Thyroid gland (tissue), 4 donors: ENCODE measurements around the gene CLDN1.

Experiments
- POLR2A ChIP-seq, 2 donors: fragments of 450-650 bp; IDR thresholded peaks; one replicate each; pipeline ENCODE4 v1.6.1; 2017; ENCODE audit warnings: antibody characterized with exemption in 2 of 2, mild to moderate bottlenecking in 2 of 2, moderate library complexity in 1 of 2
- TF ChIP-seq, protein P1 (sequence below), 6 experiments: fragments of 200-600 bp in 3 of 6; fragments of 450-650 bp in 3 of 6; sonication (generic) in 3 of 6; IDR thresholded peaks; one replicate each; pipeline ENCODE4 v1.5.1; 2016 to 2019; ENCODE audit warnings: antibody characterized with exemption in 6 of 6, mild to moderate bottlenecking in 2 of 6, inconsistent platforms in 1 of 6, moderate library complexity in 1 of 6

DNA sequence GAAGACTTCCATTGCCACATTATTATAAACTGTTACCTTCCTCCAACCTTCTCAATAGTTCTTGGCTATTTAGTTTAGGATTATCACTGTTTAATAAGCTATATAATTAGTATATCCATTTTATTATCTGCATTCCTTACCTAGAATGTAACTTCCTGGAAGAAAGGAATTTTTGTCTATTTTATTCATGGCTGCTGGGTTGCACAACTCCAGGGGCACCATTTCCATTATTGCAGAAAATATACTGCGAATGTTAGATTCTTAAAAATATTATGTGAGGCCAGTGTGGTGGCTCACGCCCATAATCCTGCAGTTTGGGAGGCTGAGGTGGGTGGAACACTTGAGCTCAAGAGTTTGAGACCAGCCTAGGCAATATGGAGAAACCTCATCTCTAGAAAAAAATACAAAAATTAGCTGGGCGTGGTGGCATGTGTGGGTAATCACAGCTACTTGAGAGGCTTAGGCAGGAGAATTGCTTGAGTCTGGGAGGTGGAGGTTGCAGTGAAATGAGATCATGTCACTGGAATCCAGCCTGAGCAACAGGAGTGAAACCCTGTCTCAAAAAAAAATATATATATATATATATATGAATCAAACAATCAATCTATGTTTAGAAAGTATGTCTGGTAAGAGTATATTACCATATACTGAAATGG lies 19.9 kb downstream of the CLDN1 start:
- TF ChIP-seq, protein P1, sequence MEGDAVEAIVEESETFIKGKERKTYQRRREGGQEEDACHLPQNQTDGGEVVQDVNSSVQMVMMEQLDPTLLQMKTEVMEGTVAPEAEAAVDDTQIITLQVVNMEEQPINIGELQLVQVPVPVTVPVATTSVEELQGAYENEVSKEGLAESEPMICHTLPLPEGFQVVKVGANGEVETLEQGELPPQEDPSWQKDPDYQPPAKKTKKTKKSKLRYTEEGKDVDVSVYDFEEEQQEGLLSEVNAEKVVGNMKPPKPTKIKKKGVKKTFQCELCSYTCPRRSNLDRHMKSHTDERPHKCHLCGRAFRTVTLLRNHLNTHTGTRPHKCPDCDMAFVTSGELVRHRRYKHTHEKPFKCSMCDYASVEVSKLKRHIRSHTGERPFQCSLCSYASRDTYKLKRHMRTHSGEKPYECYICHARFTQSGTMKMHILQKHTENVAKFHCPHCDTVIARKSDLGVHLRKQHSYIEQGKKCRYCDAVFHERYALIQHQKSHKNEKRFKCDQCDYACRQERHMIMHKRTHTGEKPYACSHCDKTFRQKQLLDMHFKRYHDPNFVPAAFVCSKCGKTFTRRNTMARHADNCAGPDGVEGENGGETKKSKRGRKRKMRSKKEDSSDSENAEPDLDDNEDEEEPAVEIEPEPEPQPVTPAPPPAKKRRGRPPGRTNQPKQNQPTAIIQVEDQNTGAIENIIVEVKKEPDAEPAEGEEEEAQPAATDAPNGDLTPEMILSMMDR (IDR thresholded peaks at IDR 0.05) = no peak
- TF ChIP-seq POLR2A (IDR thresholded peaks at IDR 0.05) = no peak
